Ishikawa (cell line): ENCODE results near the gene LBX2.

Source experiments
- CEBPB ChIP-seq: IDR thresholded peaks from 2 replicates; pipeline ENCODE4 v1.6.1; 2012
- CREB1 ChIP-seq: IDR thresholded peaks from 2 replicates; pipeline ENCODE4 v1.6.1; 2012; ENCODE audit warnings: low read depth
- EGR1 ChIP-seq: IDR thresholded peaks from 2 replicates; pipeline ENCODE4 v1.6.1; 2012
- EP300 ChIP-seq: IDR thresholded peaks from 2 replicates; pipeline ENCODE4 v1.6.1; 2012; ENCODE audit warnings: borderline replicate concordance
- FOXM1 ChIP-seq: IDR thresholded peaks from 2 replicates; pipeline ENCODE4 v1.6.1; 2012; ENCODE audit warnings: low read depth, borderline replicate concordance
- MAX ChIP-seq: IDR thresholded peaks from 2 replicates; pipeline ENCODE4 v1.6.1; 2012
- NFIC ChIP-seq: IDR thresholded peaks from 2 replicates; pipeline ENCODE4 v1.6.1; 2012
- RAD21 ChIP-seq: IDR thresholded peaks from 2 replicates; pipeline ENCODE4 v1.6.1; 2012; ENCODE audit warnings: low read depth
- REST ChIP-seq: IDR thresholded peaks from 2 replicates; pipeline ENCODE4 v1.6.1; 2012; ENCODE audit warnings: low read depth, mild to moderate bottlenecking
- TAF1 ChIP-seq: IDR thresholded peaks from 2 replicates; pipeline ENCODE4 v1.6.1; 2012; ENCODE audit warnings: low read depth, mild to moderate bottlenecking
- TCF12 ChIP-seq: IDR thresholded peaks from 2 replicates; pipeline ENCODE4 v1.6.1; 2012; ENCODE audit warnings: low read depth
- TEAD4 ChIP-seq: IDR thresholded peaks from 2 replicates; pipeline ENCODE4 v1.6.1; 2012
- YY1 ChIP-seq: IDR thresholded peaks from 2 replicates; pipeline ENCODE4 v1.6.1; 2012; ENCODE audit warnings: low read depth
- ZBTB7A ChIP-seq: IDR thresholded peaks from 2 replicates; pipeline ENCODE4 v1.6.1; 2012; ENCODE audit warnings: low read depth
- TF ChIP-seq, protein P1 (sequence below): IDR thresholded peaks from 2 replicates; pipeline ENCODE4 v1.6.1; 2012

Gene LBX2

GRCh38 chr2:74529357-74530238 is 30.2 kb upstream of the LBX2 start, which contains the start of the genes AUP1 and HTRA2:
TSS of gene AUP1 (minus strand) at chr2:74529706. CDS start at chr2:74529629, 77 bp downstream.
TSS of gene HTRA2 (plus strand) at chr2:74529933. CDS start at chr2:74530007, 74 bp downstream.
- TF ChIP-seq TAF1 (peak; percentile 99), CEBPB (no peak), YY1 (peak; percentile 96), TCF12 (peak; percentile 55; the same call in 1 of the 2 replicates), ZBTB7A (peak; percentile 94), EGR1 (0 out of 2 replicates have a peak, but pooled peaks have one; percentile 36), CREB1 (no peak; the same call in none of the 2 replicates), RAD21 (no peak), TEAD4 (peak; percentile 69), EP300 (no peak; the same call in 1 of the 2 replicates), REST (0 out of 2 replicates have a peak, but pooled peaks have one; percentile 30), NFIC (peak; percentile 45; the same call in 1 of the 2 replicates), MAX (peak; percentile 81)
- TF ChIP-seq, protein P1, sequence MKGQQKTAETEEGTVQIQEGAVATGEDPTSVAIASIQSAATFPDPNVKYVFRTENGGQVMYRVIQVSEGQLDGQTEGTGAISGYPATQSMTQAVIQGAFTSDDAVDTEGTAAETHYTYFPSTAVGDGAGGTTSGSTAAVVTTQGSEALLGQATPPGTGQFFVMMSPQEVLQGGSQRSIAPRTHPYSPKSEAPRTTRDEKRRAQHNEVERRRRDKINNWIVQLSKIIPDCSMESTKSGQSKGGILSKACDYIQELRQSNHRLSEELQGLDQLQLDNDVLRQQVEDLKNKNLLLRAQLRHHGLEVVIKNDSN, result peak; percentile 29

DNA sequence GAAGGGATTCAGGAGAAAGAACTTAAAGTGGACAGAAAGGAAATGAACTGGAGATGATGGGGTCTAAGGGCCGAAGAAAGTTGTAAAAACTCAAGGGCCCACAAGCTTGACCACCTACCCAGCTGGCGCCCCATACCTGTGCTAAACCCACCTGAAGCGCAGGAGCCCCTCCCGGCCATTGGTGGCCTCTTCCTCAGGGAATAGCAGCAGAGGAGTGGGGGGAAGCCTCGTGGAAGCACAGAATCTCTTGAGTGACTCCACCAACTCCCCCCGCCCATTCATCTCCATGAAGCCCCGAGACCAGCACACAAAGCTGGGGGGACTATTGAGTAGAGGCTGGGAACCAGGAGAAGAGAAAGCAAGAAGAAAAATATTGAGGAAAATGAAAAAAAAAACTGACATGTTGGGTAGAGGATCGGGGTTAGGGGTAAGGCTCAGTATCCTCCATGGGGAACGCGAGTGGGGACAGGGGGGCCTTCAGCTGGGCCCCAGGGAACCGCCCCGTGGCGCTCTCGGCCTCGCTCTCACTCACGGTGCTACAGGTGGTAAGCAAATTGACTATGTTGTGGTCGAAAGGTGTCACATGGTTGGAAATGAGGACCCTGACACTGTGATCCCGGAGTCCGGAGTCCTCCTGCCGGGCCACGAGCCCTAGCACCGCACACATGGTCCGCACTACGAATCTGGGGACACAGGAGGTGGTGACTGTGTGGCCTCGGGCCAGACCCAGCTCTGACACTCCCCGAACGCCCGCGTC is 29.4 kb upstream of the LBX2 start:
- TF ChIP-seq RAD21 (no peak), REST (no peak), FOXM1 (no peak), TAF1 (no peak), NFIC (no peak), MAX (no peak)
- TF ChIP-seq, protein P1, result no peak

- TF ChIP-seq EP300 (no peak), CREB1 (no peak), TEAD4 (no peak), MAX (no peak), RAD21 (no peak), FOXM1 (no peak), ZBTB7A (no peak), CEBPB (no peak), REST (no peak), EGR1 (no peak), TCF12 (no peak), NFIC (no peak), YY1 (no peak)
- TF ChIP-seq, protein P1, result no peak
These were observed 28.3 kb upstream of the LBX2 start for GRCh38 chr2:74527741-74528140.
